Body of pancreas (tissue), 4 donors: ENCODE measurements around the gene ACTN1.

Experiments used
- CTCF ChIP-seq, 7 experiments: fragments of 450-650 bp in 4 of 7; fragments of 200-600 bp in 3 of 7; sonication (generic) in 3 of 7; IDR thresholded peaks; one replicate each; pipeline ENCODE4 v1.5.1; 2016 to 2019; ENCODE audit warnings: antibody characterized with exemption in 7 of 7
- POLR2A ChIP-seq, 3 donors: fragments of 450-650 bp; IDR thresholded peaks; one replicate each; pipeline ENCODE4 v1.6.1; 2016; ENCODE audit warnings: antibody characterized with exemption in 3 of 3, mild to moderate bottlenecking in 2 of 3

DNA sequence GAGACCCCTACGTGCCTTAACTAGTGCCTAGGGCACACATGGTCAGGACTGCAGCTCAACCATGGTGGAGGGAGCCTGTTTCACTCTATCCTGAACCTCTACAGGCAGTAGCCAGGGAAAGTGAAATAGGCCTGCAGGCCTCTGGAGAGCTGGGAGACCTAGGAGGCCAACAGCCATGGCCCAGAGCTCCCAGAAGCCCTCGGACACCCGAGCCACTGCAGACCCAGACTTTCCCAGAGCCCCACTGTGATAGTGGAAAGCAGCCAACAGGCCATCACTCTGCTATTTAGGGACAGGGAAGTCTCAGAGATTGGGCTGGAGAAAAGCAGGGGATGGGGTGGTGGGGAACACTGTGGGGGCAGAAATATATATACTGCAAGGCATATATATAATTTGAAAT lies 129.7 kb downstream of the ACTN1 start:
- no peak for TF ChIP-seq CTCF (IDR thresholded peaks at IDR 0.05)
- TF ChIP-seq POLR2A (IDR thresholded peaks at IDR 0.05) = no peak
